SJCRH30 (cell line): ENCODE measurements around the gene PEX16. TPM values are rescaled to one million over a fixed set of nuclear protein-coding genes. Genes with fewer than 3 reads are reported as not detected.

ENCODE experiments used
- DNase-seq, 2 experiments: peaks; one replicate each; pipeline ENCODE4 v3.0.0-alpha.2; 2015 to 2020
- H3K27ac ChIP-seq: fragments of 250-450 bp; sonication (Bioruptor Pico); 2 replicates; pipeline ENCODE4 v1.5.1; 2020; ENCODE audit warnings: mild to moderate bottlenecking, moderate library complexity
- H3K27me3 ChIP-seq: fragments of 250-450 bp; sonication (Bioruptor Pico); 2 replicates; pipeline ENCODE4 v1.5.1; 2020; ENCODE audit warnings: mild to moderate bottlenecking, moderate library complexity
- H3K36me3 ChIP-seq: fragments of 250-450 bp; sonication (Bioruptor Pico); 2 replicates; pipeline ENCODE4 v1.5.1; 2020; ENCODE audit warnings: mild to moderate bottlenecking, moderate library complexity
- H3K4me1 ChIP-seq: fragments of 250-450 bp; sonication (Bioruptor Pico); 2 replicates; pipeline ENCODE4 v1.5.1; 2020; ENCODE audit warnings: mild to moderate bottlenecking, moderate library complexity
- H3K4me3 ChIP-seq: fragments of 250-450 bp; sonication (Bioruptor Pico); 2 replicates; pipeline ENCODE4 v1.5.1; 2020; ENCODE audit warnings: mild to moderate bottlenecking, moderate library complexity
- H3K9me3 ChIP-seq: fragments of 250-450 bp; sonication (Bioruptor Pico); replicated peaks from 2 replicates; pipeline ENCODE4 v1.5.1; 2020; ENCODE audit warnings: mild to moderate bottlenecking, moderate library complexity
- total RNA-seq: library from RNA; depleted of rRNA; stranded (reverse); fragments of >200 nt; shearing (Covaris generic); gene quantifications from 2 replicates; pipeline ENCODE4 v1.2.3, GENCODE V29; 2014; rRNA removed

The PEX16 gene
- total RNA-seq, 1 experiment from 2014 or later, result 11.0 TPM

- Histone ChIP-seq H3K4me3 (no peak overlapping the region), H3K4me1 (no peaks in the 10 kb centered on the region), H3K27me3 (no peaks in the 10 kb centered on the region), H3K36me3 (peaks cover 3% of the 10 kb centered on the region), H3K9me3 (no peaks in the 10 kb centered on the region), H3K27ac (no peak overlapping the region)
- no peak for DNase-seq
Measured at GRCh38 chr11:45871638-45872037, 46.0 kb downstream of the PEX16 start.

DNA sequence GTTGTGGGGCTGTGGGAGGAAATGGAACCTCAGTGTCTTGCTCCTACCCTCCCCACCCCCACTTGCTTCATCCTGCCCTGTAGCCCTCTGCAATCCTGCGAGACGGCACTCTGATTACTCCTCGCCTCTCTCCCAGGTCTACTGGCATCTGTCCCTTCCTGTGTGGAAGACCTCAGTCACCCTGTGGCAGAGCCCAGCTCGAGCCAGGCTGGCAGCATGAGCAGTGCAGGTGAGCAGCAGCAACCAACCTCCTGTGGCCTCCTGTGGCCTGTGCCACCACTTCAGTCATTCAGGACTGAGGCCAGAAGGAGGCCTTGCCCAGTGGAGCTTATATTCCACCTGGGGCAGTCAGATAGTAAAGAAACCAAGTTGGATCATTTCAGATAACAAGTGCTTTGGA, 47.0 kb downstream of the PEX16 start:
- Histone ChIP-seq H3K36me3 (peaks cover 3% of the 10 kb centered on the region), H3K4me3 (no peak overlapping the region)
- no peak for DNase-seq

DNA sequence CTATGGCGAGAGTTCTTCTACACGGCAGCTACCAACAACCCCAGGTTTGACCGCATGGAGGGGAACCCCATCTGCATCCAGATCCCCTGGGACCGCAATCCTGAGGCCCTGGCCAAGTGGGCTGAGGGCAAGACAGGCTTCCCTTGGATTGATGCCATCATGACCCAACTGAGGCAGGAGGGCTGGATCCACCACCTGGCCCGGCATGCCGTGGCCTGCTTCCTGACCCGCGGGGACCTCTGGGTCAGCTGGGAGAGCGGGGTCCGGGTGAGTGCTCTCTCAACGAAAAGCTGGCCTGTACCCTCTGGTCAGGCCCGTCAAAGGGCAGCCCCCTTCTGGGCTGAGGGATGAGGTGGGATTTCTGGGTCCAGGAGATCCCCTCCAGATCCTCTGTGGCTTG, 48.1 kb downstream of the PEX16 start:
- Histone ChIP-seq H3K27ac (no peak overlapping the region), H3K4me1 (no peaks in the 10 kb centered on the region), H3K9me3 (no peaks in the 10 kb centered on the region), H3K27me3 (no peaks in the 10 kb centered on the region), H3K4me3 (no peak overlapping the region), H3K36me3 (peaks cover 3% of the 10 kb centered on the region)
- no peak for DNase-seq

More for the DNA sequence above, 47.0 kb downstream of the PEX16 start:
- no peaks in the 10 kb centered on the region for H3K4me1 ChIP-seq
- no peaks in the 10 kb centered on the region for H3K27me3 ChIP-seq
- no peaks in the 10 kb centered on the region for H3K9me3 ChIP-seq
- H3K27ac ChIP-seq, result no peak overlapping the region

- H3K4me3 ChIP-seq, result no peak overlapping the region
- H3K27me3 ChIP-seq, result no peaks in the 10 kb centered on the region
- H3K4me1 ChIP-seq, result no peaks in the 10 kb centered on the region
- peaks cover 9% of the 10 kb centered on the region for H3K36me3 ChIP-seq
- H3K27ac ChIP-seq, result no peak overlapping the region
- H3K9me3 ChIP-seq, result no peaks in the 10 kb centered on the region
- DNase-seq, result no peak
Measured at GRCh38 chr11:45864041-45864440, 53.6 kb downstream of the PEX16 start.

DNA sequence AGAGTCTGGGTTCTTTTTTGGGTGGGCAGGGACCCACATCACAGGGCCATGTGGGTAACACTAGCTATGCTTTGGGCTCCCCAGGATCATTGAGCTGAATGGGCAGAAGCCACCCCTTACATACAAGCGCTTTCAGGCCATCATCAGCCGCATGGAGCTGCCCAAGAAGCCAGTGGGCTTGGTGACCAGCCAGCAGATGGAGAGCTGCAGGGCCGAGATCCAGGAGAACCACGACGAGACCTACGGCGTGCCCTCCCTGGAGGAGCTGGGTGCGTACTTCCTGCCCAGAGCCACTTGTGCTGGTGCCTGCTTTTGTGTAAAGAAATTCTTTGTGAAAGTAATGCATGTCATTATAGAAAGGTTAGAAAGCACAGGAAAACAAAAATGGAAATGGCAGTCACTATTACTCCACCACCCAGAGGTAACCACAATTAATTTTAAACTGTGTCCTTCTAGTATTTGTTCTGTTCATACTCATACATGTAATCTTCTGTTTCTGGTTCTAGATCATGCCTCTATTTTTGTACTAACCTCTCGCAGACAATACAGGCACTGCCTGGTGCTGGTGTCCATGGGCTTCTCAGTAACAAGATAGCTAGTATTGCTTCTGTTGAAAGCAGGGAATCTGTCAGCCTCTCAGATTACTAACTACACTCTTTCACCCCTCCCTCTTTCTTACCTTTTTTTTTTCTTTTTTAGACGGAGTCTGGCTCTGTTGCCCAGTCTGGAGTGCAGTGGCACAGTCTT, 56.7 kb downstream of the PEX16 start:
- no peaks in the 10 kb centered on the region for H3K9me3 ChIP-seq
- no peak overlapping the region for H3K4me3 ChIP-seq
- no peak overlapping the region for H3K27ac ChIP-seq
- H3K4me1 ChIP-seq, result no peaks in the 10 kb centered on the region
- DNase-seq, result no peak
- H3K27me3 ChIP-seq, result no peaks in the 10 kb centered on the region
- peaks cover 11% of the 10 kb centered on the region; the same call in 1 of the 2 replicates for H3K36me3 ChIP-seq

- DNase-seq, result no peak
- Histone ChIP-seq H3K36me3 (peaks cover 11% of the 10 kb centered on the region; the same call in 1 of the 2 replicates), H3K27ac (no peak overlapping the region)
Measured at GRCh38 chr11:45860348-45860747, 57.3 kb downstream of the PEX16 start.

More at GRCh38 chr11:45860348-45860747, 57.3 kb downstream of the PEX16 start:
- no peaks in the 10 kb centered on the region for H3K9me3 ChIP-seq
- H3K27me3 ChIP-seq, result no peaks in the 10 kb centered on the region
- no peaks in the 10 kb centered on the region for H3K4me1 ChIP-seq
- H3K4me3 ChIP-seq, result no peak overlapping the region

Other genes with a start within 250 kb of the PEX16 start
- 2.5 and 3.3 TPM in 2 replicates for gene SLC35C1, start 112.7 kb downstream of the PEX16 start, total RNA-seq
- 9.6 and 10.3 TPM in 2 replicates for gene CRY2, start 70.4 kb downstream of the PEX16 start, total RNA-seq
- gene MAPK8IP1, start 32.2 kb downstream of the PEX16 start, total RNA-seq, result 9.2 and 14.2 TPM in 2 replicates
- gene FREY1, start 10.6 kb downstream of the PEX16 start, total RNA-seq, result 1.8 and 2.1 TPM in 2 replicates
- 0.06 TPM in 1 of 2 replicates, not detected in the other for gene LARGE2, start 4.8 kb upstream of the PEX16 start, total RNA-seq
- gene PHF21A, start 203.6 kb upstream of the PEX16 start, total RNA-seq, result 12.8 and 17.3 TPM in 2 replicates